H9 (cell line): ENCODE data around the gene GTF3C1. TPM values are rescaled to one million over a fixed set of nuclear protein-coding genes. Genes with fewer than 3 reads are reported as not detected.

ENCODE experiments used
- DNase-seq: peaks from one replicate; pipeline ENCODE4 v3.0.0-alpha.2; 2017
- H2AFZ ChIP-seq: one replicate; pipeline ENCODE4 v1.6.1; 2013; ENCODE audit warnings: mild to moderate bottlenecking, low read length, control low read depth, moderate library complexity
- H2AK5ac ChIP-seq: 2 replicates; pipeline ENCODE4 v1.6.1; 2013; ENCODE audit warnings: low read length, control low read depth, mixed read lengths; ENCODE audit not compliant: insufficient read length
- H2BK120ac ChIP-seq: one replicate; pipeline ENCODE4 v1.6.1; 2013; ENCODE audit warnings: low read depth, mild to moderate bottlenecking, low read length, control low read depth, inconsistent platforms; ENCODE audit not compliant: poor library complexity, severe bottlenecking
- H2BK12ac ChIP-seq: 2 replicates; pipeline ENCODE4 v1.6.1; 2013; ENCODE audit warnings: low read length, control low read depth, mixed read lengths, low read depth; ENCODE audit not compliant: insufficient read length
- H2BK15ac ChIP-seq: 2 replicates; pipeline ENCODE4 v1.6.1; 2013; ENCODE audit warnings: low read depth, low read length, control low read depth
- H2BK20ac ChIP-seq: one replicate; pipeline ENCODE4 v1.6.1; 2013; ENCODE audit warnings: low read depth, mild to moderate bottlenecking, low read length, control low read depth, inconsistent platforms; ENCODE audit not compliant: poor library complexity, severe bottlenecking
- H2BK5ac ChIP-seq: 2 replicates; pipeline ENCODE4 v1.6.1; 2013; ENCODE audit warnings: low read length, control low read depth, mixed read lengths; ENCODE audit not compliant: insufficient read length
- H3K14ac ChIP-seq: 2 replicates; pipeline ENCODE4 v1.6.1; 2013; ENCODE audit warnings: low read length, control low read depth; ENCODE audit not compliant: insufficient read depth
- H3K18ac ChIP-seq: 2 replicates; pipeline ENCODE4 v1.6.1; 2013; ENCODE audit warnings: low read depth, mild to moderate bottlenecking, mixed read lengths, low read length, control low read depth; ENCODE audit not compliant: insufficient read length
- H3K23ac ChIP-seq: 2 replicates; pipeline ENCODE4 v1.6.1; 2013; ENCODE audit warnings: low read length, control low read depth, mixed read lengths, low read depth; ENCODE audit not compliant: insufficient read length
- H3K23me2 ChIP-seq: 2 replicates; pipeline ENCODE4 v1.6.1; 2013; ENCODE audit warnings: low read depth, mild to moderate bottlenecking, mixed read lengths, low read length, control low read depth; ENCODE audit not compliant: insufficient read length, poor library complexity, severe bottlenecking
- H3K27ac ChIP-seq: 2 replicates; pipeline ENCODE4 v1.5.1; 2013; ENCODE audit warnings: low read length, control low read depth, mixed read lengths, low read depth; ENCODE audit not compliant: insufficient read length
- H3K27me3 ChIP-seq: 2 replicates; pipeline ENCODE4 v1.6.1; 2013; ENCODE audit warnings: low read length, control low read depth, inconsistent platforms; ENCODE audit not compliant: insufficient read depth
- H3K4ac ChIP-seq: 2 replicates; pipeline ENCODE4 v1.6.1; 2013; ENCODE audit warnings: low read depth, mild to moderate bottlenecking, control low read depth, inconsistent platforms, low read length, moderate library complexity
- H3K4me1 ChIP-seq: 2 replicates; pipeline ENCODE4 v1.6.1; 2013; ENCODE audit warnings: low read length, control low read depth, inconsistent platforms; ENCODE audit not compliant: insufficient read depth
- H3K4me2 ChIP-seq: 2 replicates; pipeline ENCODE4 v1.6.1; 2013; ENCODE audit warnings: low read length, control low read depth, mixed read lengths; ENCODE audit not compliant: insufficient read length, insufficient read depth
- H3K56ac ChIP-seq: 2 replicates; pipeline ENCODE4 v1.6.1; 2013; ENCODE audit warnings: low read depth, mild to moderate bottlenecking, mixed read lengths, low read length, control low read depth; ENCODE audit not compliant: insufficient read length
- H3K79me1 ChIP-seq: 2 replicates; pipeline ENCODE4 v1.6.1; 2013; ENCODE audit warnings: low read depth, mild to moderate bottlenecking, moderate library complexity, low read length, control low read depth, inconsistent platforms; ENCODE audit not compliant: insufficient read depth, poor library complexity, severe bottlenecking
- H3K79me2 ChIP-seq: 2 replicates; pipeline ENCODE4 v1.6.1; 2013; ENCODE audit warnings: low read length, control low read depth, inconsistent platforms; ENCODE audit not compliant: insufficient read depth
- H3K9ac ChIP-seq: 2 replicates; pipeline ENCODE4 v1.6.1; 2013; ENCODE audit warnings: low read length, control low read depth, mixed read lengths; ENCODE audit not compliant: insufficient read length; ENCODE audit errors: extremely low read depth
- H3K9me3 ChIP-seq: one replicate; pipeline ENCODE4 v1.6.1; 2013; ENCODE audit warnings: low read depth, low read length, inconsistent platforms; ENCODE audit not compliant: control insufficient read depth
- H3T11ph ChIP-seq: one replicate; pipeline ENCODE4 v1.6.1; 2013; ENCODE audit warnings: mild to moderate bottlenecking, low read length, control low read depth, inconsistent platforms
- H4K20me1 ChIP-seq: one replicate; pipeline ENCODE4 v1.6.1; 2013; ENCODE audit not compliant: control insufficient read depth, insufficient read length, insufficient read depth
- H4K5ac ChIP-seq: 2 replicates; pipeline ENCODE4 v1.6.1; 2013; ENCODE audit warnings: low read depth, mild to moderate bottlenecking, mixed read lengths, low read length, control low read depth; ENCODE audit not compliant: insufficient read length
- H4K8ac ChIP-seq: replicated peaks from 2 replicates; pipeline ENCODE4 v1.6.1; 2013; ENCODE audit warnings: low read length, control low read depth, mixed read lengths, low read depth; ENCODE audit not compliant: insufficient read length
- H4K91ac ChIP-seq: 2 replicates; pipeline ENCODE4 v1.6.1; 2013; ENCODE audit warnings: low read depth, mild to moderate bottlenecking, moderate library complexity, mixed read lengths, low read length, control low read depth; ENCODE audit not compliant: insufficient read length
- H3K27ac Mint-ChIP-seq, 3 experiments: 2 replicates in 2 of 3; 3 replicates in 1 of 3; pipeline ENCODE4 v1.8.0; 2020 to 2021; ENCODE audit warnings: mixed read lengths in 3 of 3, mild to moderate bottlenecking in 1 of 3, moderate library complexity in 1 of 3
- H3K27me3 Mint-ChIP-seq: 2 replicates; pipeline ENCODE4 v1.8.0; 2021; ENCODE audit warnings: low read depth, mild to moderate bottlenecking, moderate library complexity, mixed read lengths
- H3K36me3 Mint-ChIP-seq, 3 experiments: 2 replicates in 2 of 3; 3 replicates in 1 of 3; pipeline ENCODE4 v1.8.0; 2020 to 2021; ENCODE audit warnings: low read depth in 3 of 3, mixed read lengths in 3 of 3; ENCODE audit not compliant: insufficient read depth in 1 of 3
- H3K4me1 Mint-ChIP-seq, 2 experiments: 2 replicates each; pipeline ENCODE4 v1.8.0; 2020; ENCODE audit warnings: mixed read lengths in 2 of 2
- H3K4me3 Mint-ChIP-seq, 2 experiments: 2 replicates in 1 of 2; 3 replicates in 1 of 2; pipeline ENCODE4 v1.8.0; 2020 to 2021; ENCODE audit warnings: mild to moderate bottlenecking in 2 of 2, mixed read lengths in 2 of 2, moderate library complexity in 1 of 2
- H3K9me3 Mint-ChIP-seq, 2 experiments: 2 replicates in 1 of 2; 3 replicates in 1 of 2; pipeline ENCODE4 v1.8.0; 2020; ENCODE audit warnings: mild to moderate bottlenecking in 2 of 2, mixed read lengths in 2 of 2, moderate library complexity in 1 of 2
- WGBS: extraction: QIAGEN DNeasy Blood & Tissue Kit; methylation state at CpG from one replicate; pipeline ENCODE4 v1.1.7; 2013; ENCODE audit warnings: missing lambda C conversion rate, low lambda C conversion rate, mixed read lengths; ENCODE audit not compliant: insufficient read length; ENCODE audit errors: extremely low coverage; 5-methylcytosine and 5-hydroxymethylcytosine counted together
- total RNA-seq: library from RNA; stranded (reverse); gene quantifications from 2 replicates; pipeline ENCODE4 v1.2.1, GENCODE V29; 2021
- TF ChIP-seq, protein P1 (sequence below): fragments of 200-600 bp; sonication (generic); conservative IDR thresholded peaks from 3 replicates; pipeline ENCODE4 v1.8.0; 2021; ENCODE audit warnings: antibody characterized with exemption, mild to moderate bottlenecking

The GTF3C1 gene
- total RNA-seq, 1 experiment from 2014 or later: 113 TPM

DNA sequence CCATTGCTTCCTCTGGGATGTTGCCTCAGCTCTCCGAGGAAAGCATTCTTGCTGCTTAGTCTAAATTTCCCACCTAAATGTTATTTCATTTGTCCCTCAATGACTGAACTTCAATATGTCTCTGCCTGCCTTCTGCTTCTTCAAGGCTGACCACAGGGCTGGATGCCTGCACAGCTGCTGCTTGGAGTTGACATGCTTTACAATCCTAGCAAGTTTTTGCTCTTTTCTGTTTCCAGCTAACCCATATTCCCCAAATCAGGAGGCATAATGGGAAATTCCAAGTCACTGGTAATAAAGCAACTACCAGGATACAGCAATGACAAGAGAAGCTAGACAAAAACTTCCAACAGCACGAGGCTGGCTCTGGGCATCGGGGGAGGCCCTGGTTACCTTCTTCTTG is 48.9 kb downstream of the GTF3C1 start:
- Histone ChIP-seq H2AK5ac (no peak overlapping the region), H3K4me1 (no peaks in the 10 kb centered on the region), H4K91ac (no peak overlapping the region), H3K23ac (no peak overlapping the region), H3K4me2 (no peak overlapping the region), H3K14ac (no peak overlapping the region), H2BK5ac (no peak overlapping the region), H3K9me3 (no peaks in the 10 kb centered on the region), H4K5ac (no peak overlapping the region), H3K79me1 (no peaks in the 10 kb centered on the region), H3K18ac (no peak overlapping the region), H2BK120ac (no peak overlapping the region), H3K27me3 (no peaks in the 10 kb centered on the region), H2AFZ (no peak overlapping the region), H4K8ac (no peak overlapping the region), H3K9ac (no peak overlapping the region), H4K20me1 (no peaks in the 10 kb centered on the region), H3K23me2 (no peaks in the 10 kb centered on the region), H3K27ac (no peak overlapping the region), H2BK20ac (no peak overlapping the region), H3K79me2 (no peaks in the 10 kb centered on the region), H3T11ph (no peak overlapping the region), H3K56ac (no peak overlapping the region), H3K4ac (no peak overlapping the region), H2BK12ac (no peak overlapping the region), H2BK15ac (no peak overlapping the region)
- H3K9me3 Mint-ChIP-seq: no peaks in the 10 kb centered on the region
- WGBS: no CpG with 5 or more reads among the region's 3 CpGs
- H3K4me1 Mint-ChIP-seq: no peaks in the 10 kb centered on the region
- no peak for DNase-seq
- H3K4me3 Mint-ChIP-seq: no peak overlapping the region
- TF ChIP-seq, protein P1, sequence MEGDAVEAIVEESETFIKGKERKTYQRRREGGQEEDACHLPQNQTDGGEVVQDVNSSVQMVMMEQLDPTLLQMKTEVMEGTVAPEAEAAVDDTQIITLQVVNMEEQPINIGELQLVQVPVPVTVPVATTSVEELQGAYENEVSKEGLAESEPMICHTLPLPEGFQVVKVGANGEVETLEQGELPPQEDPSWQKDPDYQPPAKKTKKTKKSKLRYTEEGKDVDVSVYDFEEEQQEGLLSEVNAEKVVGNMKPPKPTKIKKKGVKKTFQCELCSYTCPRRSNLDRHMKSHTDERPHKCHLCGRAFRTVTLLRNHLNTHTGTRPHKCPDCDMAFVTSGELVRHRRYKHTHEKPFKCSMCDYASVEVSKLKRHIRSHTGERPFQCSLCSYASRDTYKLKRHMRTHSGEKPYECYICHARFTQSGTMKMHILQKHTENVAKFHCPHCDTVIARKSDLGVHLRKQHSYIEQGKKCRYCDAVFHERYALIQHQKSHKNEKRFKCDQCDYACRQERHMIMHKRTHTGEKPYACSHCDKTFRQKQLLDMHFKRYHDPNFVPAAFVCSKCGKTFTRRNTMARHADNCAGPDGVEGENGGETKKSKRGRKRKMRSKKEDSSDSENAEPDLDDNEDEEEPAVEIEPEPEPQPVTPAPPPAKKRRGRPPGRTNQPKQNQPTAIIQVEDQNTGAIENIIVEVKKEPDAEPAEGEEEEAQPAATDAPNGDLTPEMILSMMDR: no peak
- H3K36me3 Mint-ChIP-seq: peaks cover 60 to 95% (median 94%) of the 10 kb centered on the region in 3 experiments
- no peak overlapping the region for H3K27ac Mint-ChIP-seq
- no peaks in the 10 kb centered on the region for H3K27me3 Mint-ChIP-seq
